GM18499 (cell line): ENCODE data around the gene IDNK.
A peak's percentile ranks its signal among the peaks of the same experiment; 100 is the strongest.

Source experiments
- ATAC-seq: cut with Tn5 transposase; IDR thresholded peaks from one replicate; pipeline ENCODE4 v1.9.1; 2021; ENCODE audit warnings: moderate number of reproducible peaks; ENCODE audit not compliant: insufficient read depth, unreplicated experiment

Gene IDNK

GRCh38 chr9:83630938-83631457 is 8.1 kb downstream of the IDNK start:
- ATAC-seq: no peak

- ATAC-seq: no peak
These were observed 10.3 kb downstream of the IDNK start for GRCh38 chr9:83633255-83633654.

- no peak for ATAC-seq
These were observed 10.7 kb downstream of the IDNK start for GRCh38 chr9:83633676-83634075.

- ATAC-seq: no peak
These were observed 13.9 kb downstream of the IDNK start for GRCh38 chr9:83636813-83637212.

- no peak for ATAC-seq
These were observed 14.4 kb downstream of the IDNK start for GRCh38 chr9:83637389-83637788.

GRCh38 chr9:83639266-83639665 is 16.3 kb downstream of the IDNK start:
- ATAC-seq: no peak

GRCh38 chr9:83642793-83643192 is 19.9 kb downstream of the IDNK start:
- no peak for ATAC-seq

GRCh38 chr9:83646500-83647239 is 23.7 kb downstream of the IDNK start:
- no peak for ATAC-seq

GRCh38 chr9:83649080-83649479 is 26.1 kb downstream of the IDNK start:
- no peak for ATAC-seq

GRCh38 chr9:83649515-83649914 is 26.6 kb downstream of the IDNK start:
- no peak for ATAC-seq

GRCh38 chr9:83651558-83651957 is 28.6 kb downstream of the IDNK start:
- ATAC-seq: no peak

GRCh38 chr9:83652433-83652832 is 29.5 kb downstream of the IDNK start:
- ATAC-seq: no peak

- ATAC-seq: no peak
These were observed 32.5 kb downstream of the IDNK start for GRCh38 chr9:83655433-83655832.

- ATAC-seq: peak; percentile 39
These were observed 33.2 kb downstream of the IDNK start for GRCh38 chr9:83656032-83656680.

- peak; percentile 38 for ATAC-seq
These were observed 34.0 kb downstream of the IDNK start for GRCh38 chr9:83656952-83657351.

- ATAC-seq: no peak
These were observed 40.0 kb downstream of the IDNK start for GRCh38 chr9:83662933-83663332.

- ATAC-seq: peak; percentile 71
These were observed 42.7 kb downstream of the IDNK start for GRCh38 chr9:83665580-83666200.

GRCh38 chr9:83669067-83669466 is 46.1 kb downstream of the IDNK start:
- no peak for ATAC-seq

- ATAC-seq: no peak
These were observed 47.4 kb downstream of the IDNK start for GRCh38 chr9:83670381-83670780.

- no peak for ATAC-seq
These were observed 48.5 kb downstream of the IDNK start for GRCh38 chr9:83671451-83671850.

- ATAC-seq: no peak
These were observed 52.5 kb downstream of the IDNK start for GRCh38 chr9:83675466-83675865.
